MV-4-11 (cell line): ENCODE results near the gene MORN2.

ENCODE experiments used
- DNase-seq: peaks from one replicate; lab custom pipeline; 2025; lab: John Stamatoyannopoulos, UW

Gene MORN2

DNA sequence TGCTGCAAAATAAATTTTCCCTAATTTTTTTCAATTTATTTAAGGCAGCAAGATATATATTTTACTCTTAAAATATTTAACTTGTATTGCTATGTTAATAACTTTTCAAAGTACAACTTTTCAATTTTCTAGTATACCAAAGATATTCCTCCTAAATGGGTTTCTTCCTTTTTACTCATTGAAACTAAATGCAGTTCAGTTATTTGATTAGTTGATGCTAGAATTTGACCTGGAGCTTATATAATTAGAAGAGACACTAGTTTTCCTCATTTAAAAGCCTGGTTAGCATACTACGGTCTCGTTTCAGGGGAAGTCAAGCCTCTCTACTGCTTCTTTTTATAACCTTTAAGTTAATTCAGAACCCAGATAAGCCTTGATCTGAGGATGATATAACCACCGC is 13.8 kb downstream of the MORN2 start, which contains the start of gene ARHGEF33:
ARHGEF33 (plus strand) TSS at position 301 of the 400 bp plus-strand sequence. CDS start 29,573 bp downstream, outside the sequence.
- DNase-seq = no peak

DNA sequence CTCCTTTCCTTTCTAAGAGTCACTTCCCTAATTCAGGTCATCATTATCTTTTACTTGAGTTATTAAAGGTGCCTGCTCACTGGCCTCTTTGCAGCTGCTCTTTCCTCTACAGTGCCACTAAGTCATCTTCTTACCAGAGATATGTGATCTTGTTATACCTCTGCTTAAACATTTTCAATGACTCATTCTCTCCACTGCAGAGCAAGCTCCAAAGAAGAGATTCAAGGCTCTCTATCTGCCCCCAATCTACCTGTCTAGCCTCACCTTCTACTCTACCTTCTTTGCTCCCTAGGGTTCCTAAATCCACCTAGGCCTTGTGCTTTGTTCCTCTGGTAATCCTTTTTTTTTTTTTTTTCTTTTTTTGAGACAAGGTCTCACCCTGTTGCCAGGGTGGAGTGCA is 17.0 kb downstream of the MORN2 start:
- DNase-seq = no peak

- DNase-seq = no peak
Measured at GRCh38 chr2:38898256-38898655, 22.5 kb downstream of the MORN2 start.

DNA sequence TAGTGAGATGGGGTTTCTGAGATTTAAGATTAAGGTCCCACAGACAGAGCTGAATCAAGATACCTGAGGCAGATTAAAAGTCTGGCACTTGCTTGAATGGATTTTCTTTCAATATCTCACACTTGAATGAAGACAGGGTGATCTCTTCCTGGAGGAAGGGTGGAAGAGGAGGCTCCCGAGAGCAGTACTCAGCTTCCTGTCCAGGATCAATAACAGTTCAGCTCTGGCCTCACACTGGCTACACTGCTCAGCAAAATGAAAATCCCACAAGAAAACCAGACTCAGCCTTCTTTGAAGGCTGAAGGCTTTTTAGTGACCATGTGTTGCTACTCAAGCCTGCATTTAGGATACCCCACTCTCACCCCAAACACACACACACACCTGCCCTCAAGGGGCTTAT is 24.9 kb downstream of the MORN2 start:
- DNase-seq = no peak

DNA sequence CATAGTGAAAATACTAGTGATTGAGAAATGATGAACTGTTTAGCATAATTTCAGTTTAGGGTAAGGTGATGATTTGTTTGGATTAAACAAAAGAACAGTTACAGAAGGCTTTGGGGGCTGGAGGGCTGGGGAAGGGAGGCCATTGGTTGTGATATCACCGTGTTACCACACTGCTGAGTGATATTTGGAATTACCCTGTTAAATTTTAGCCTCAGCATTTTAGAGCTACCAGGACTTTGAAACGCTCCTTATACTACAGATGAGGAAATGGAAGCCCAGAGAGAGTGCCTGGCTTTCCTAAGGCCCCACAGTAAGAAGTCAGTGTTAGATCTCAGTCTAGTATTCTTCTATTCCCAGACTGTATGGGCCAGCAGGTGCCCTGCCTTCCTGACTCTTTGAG is 29.5 kb downstream of the MORN2 start:
- no peak for DNase-seq

DNA sequence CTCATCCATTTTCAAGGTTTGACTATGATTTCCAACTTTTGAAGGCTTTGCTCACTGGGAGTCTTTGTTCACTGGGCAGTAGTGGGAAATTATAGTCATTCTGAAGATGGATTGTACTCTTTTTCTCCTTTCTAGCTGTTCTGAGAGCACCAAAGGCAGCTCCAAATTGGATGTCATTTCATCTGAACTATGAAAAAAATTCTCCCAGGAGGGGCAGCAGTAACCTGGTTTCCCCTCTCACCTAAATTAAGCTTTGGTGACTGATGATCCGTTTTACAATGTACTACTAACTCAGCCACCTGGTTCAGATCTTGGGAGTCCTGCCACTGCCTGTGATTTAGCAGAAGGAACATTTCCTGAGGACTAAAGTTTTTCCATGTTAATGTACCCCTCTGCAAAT is 31.5 kb downstream of the MORN2 start:
- no peak for DNase-seq

- DNase-seq = no peak
Measured at GRCh38 chr2:38907743-38908562, 32.2 kb downstream of the MORN2 start.

- DNase-seq = no peak
Measured at GRCh38 chr2:38909872-38910271, 34.1 kb downstream of the MORN2 start.

GRCh38 chr2:38911191-38911590 is 35.4 kb downstream of the MORN2 start:
- no peak for DNase-seq

GRCh38 chr2:38912619-38913018 is 36.8 kb downstream of the MORN2 start:
- DNase-seq = no peak

- peak; percentile 42 for DNase-seq
Measured at GRCh38 chr2:38922389-38922788, 46.6 kb downstream of the MORN2 start.

GRCh38 chr2:38922902-38923301 is 47.1 kb downstream of the MORN2 start:
- DNase-seq = no peak

DNA sequence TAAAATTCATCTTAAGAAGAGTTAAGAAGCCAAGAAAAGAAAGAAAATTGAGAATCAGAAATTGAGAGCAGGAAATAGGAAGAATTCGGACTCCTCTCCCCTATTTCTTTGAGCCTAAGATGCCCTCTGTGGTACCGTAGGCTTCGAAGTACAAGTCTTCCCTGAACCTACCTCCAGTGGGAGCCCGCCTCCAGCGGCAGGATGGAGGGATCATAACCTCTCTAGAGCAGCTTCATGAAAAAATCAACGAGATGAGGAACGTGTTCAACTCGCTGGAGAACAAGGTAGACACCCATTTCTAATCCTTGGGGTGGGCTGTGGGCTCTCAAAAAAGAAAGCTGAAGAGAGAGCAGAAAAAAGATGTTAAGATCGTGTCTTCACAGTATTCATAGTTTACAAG is 50.2 kb downstream of the MORN2 start:
- no peak for DNase-seq

GRCh38 chr2:38930600-38930999 is 54.8 kb downstream of the MORN2 start:
- DNase-seq = no peak
